Activated naive CD8-positive, alpha-beta T cell treated with anti-CD3 and anti-CD28 coated beads, Interleukin-2, amount 50 U/mL, for 16 hours (primary cell): ENCODE data around the gene RANBP3.
"Not testable (repeated sequence)": the region's sequence is repeated elsewhere in the genome, so short reads cannot be mapped to it uniquely, and the experiment has no call there.

Experiments used
- DNase-seq: peaks from one replicate; pipeline ENCODE4 v3.0.0-alpha.2; 2020; ENCODE audit warnings: low read depth, low spot score

Gene RANBP3

DNA sequence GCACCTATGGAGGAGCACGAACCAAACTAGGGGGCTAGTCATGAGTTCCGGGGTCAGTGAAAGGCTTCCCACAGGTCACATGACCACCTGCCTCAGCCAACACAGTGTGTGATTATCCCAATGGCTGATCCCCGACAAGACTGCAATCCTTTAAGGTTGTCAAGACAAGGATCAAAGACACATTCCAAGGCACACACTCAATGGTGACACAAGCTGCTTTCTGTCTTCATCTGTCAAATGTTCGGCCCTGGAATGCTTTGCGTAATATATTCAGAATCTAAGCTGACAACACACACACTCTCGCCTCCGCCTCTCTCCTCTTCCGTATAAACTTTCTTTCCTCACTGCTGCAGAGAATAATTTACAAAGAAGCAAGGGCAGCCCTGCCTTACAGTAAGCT, 11.7 kb downstream of the RANBP3 start:
- DNase-seq, result no peak

- DNase-seq, result no peak
Measured at GRCh38 chr19:5964816-5965565, 12.9 kb downstream of the RANBP3 start.

DNA sequence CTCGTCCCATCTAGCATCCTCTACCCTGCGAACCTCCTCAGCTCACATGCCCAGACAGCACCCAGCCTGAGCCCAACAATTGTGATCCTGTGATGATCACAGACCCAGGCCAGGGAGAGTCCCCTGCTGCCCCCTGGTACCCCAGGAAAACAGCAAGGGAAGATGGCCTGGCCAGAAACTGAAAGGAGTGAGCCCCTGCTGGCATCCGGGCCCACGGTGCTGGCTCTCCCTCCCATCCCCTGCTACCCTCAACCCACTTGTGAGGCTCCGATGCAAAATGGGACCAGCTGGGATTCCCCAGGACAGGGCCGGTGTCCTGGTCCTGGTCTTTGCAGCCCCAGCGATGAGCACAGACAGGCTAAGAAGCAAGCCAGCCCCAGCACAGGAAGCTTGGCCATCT, 14.1 kb downstream of the RANBP3 start:
- no peak for DNase-seq

GRCh38 chr19:5963259-5963658, 14.7 kb downstream of the RANBP3 start:
- not testable (repeated sequence) for DNase-seq

GRCh38 chr19:5961969-5962945, 15.7 kb downstream of the RANBP3 start:
- no peak for DNase-seq

GRCh38 chr19:5961641-5961968, 16.3 kb downstream of the RANBP3 start:
- not testable (repeated sequence) for DNase-seq

GRCh38 chr19:5960005-5961001, 17.6 kb downstream of the RANBP3 start:
- DNase-seq, result no peak

DNA sequence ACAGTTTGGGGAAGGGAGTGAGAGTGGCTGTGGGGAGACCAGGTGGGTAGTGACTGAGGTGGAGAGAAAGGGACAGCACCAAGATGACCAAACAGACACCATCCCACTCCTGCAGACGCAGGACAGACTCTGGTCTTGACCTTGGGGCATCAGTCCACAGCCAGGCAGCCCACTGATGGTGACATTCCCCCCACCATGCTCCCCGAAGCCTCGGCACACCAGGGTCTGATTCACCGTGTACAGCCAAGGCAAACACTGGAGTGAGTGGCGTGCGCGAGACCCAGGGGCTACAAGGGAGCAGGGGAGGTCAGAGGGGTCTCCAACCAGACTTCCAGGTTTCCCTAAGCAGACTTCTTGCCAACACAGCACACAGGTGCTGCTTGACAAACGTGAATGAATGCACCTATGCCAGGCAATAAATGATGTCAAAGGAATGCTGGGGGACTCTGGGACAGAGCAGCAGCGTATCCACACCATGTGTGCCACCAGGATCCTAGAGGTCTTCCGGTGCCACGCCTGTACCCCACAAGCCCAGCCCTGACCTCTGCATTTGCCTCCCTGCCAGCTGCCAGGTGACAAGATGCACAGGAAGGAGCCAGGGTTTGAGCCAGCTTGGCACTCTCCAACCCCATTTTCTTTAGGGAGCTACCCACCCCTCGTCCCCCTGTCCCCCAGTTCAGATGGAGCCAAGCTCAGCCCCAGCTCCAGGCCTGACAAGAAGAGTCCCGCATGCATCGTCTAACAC, 18.5 kb downstream of the RANBP3 start:
- DNase-seq, result no peak

- no peak for DNase-seq
Measured at GRCh38 chr19:5958851-5959122, 19.2 kb downstream of the RANBP3 start.

- DNase-seq, result no peak
Measured at GRCh38 chr19:5958074-5958850, 19.7 kb downstream of the RANBP3 start.

- no peak for DNase-seq
Measured at GRCh38 chr19:5957170-5957569, 20.8 kb downstream of the RANBP3 start.

DNA sequence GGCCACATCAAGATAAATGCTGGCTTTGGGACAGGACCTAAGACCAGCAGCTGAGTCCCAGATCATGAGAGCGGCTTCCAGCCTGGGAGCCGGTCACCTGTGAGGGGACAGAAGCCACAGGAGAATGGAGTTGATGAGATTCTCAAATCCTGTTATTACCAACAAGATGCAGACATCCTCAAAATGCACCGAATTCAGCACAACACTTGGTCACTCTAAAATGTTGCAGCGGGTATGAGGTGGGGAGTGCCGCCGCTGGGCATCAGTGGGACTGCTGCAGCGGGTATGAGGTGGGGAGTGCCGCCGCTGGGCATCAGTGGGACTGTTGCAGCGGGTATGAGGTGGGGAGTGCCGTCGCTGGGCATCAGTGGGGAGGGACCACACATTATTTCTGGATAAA, 21.2 kb downstream of the RANBP3 start:
- no peak for DNase-seq

DNA sequence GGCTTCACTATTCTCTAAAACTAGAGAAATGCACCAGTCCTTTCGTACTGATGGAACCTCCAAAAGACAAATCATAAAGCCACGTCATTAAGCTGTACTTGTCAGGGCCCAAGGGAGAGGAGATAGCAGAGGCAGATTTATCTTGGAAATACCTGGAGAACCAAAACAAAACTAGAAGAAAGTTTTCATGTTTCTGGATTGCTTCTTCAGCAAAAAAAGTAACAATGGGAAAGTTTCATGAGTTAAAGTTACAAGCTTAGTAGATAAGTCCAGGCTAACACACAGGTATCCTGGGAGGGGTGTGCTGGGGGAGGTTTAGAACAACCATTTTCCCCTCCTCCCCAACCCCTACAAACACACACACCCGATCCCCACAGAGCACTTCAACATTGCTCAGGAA, 21.6 kb downstream of the RANBP3 start:
- no peak for DNase-seq

- no peak for DNase-seq
Measured at GRCh38 chr19:5955636-5955935, 22.4 kb downstream of the RANBP3 start.

DNA sequence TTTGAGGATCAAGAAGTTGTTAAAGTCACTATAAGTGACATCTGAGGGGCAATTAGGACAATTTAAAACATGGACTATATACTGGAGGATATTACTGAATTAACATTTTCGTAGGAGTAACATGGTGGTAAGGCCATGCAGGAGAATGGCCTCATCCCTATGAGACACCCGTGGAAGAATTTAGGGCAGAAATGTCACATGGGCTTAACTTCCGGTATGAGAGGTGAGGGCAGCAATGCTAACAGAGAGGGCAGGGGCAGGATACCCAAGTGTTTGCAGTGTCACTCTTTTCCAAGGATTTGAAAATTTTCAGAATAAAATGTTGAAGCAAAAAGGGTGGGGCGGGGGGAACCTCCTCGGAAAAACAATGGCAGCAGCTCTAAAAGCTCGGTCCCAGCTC, 23.6 kb downstream of the RANBP3 start:
- no peak for DNase-seq

- DNase-seq, result no peak
Measured at GRCh38 chr19:5953680-5954213, 24.2 kb downstream of the RANBP3 start.

DNA sequence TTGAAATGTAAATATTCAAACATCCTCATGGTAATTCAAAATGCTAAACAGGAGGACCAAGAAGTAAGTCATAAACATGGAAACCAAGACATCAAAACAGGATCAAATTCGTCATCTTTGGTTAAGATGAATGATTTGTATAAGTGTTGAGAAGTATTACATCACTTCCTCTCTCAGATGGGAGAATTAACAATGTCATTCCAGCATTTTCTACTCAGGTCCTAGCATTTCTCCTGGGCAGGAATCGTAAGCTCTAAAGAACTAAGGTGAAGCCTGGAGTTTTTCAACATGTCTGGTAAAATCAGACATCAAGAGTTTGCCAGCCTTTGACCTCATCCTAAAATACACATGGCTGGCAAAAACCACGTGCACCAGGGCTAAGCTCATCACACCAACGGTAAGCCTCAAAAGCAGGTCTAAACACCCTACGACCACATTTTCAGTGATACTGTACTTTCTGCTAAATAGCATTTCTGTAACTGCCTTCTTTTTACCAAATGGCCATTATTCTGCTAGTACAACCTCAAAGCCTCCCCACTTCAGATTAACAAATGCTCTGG, 24.8 kb downstream of the RANBP3 start:
- no peak for DNase-seq

GRCh38 chr19:5952193-5953029, 25.5 kb downstream of the RANBP3 start:
- no peak for DNase-seq

- DNase-seq, result no peak
Measured at GRCh38 chr19:5951338-5951861, 26.5 kb downstream of the RANBP3 start.
